MM.1S (cell line): Measurements from ENCODE around the gene TRIM69.

Source experiments
- DNase-seq: peaks from one replicate; pipeline ENCODE4 v3.0.0-alpha.2; 2015
- H2AFZ ChIP-seq: fragments of 300-600 bp; sonication (generic); 2 replicates; pipeline ENCODE4 v1.6.0; 2016; ENCODE audit warnings: antibody characterized with exemption, low read length
- H3F3A ChIP-seq: fragments of 300-600 bp; sonication (generic); 2 replicates; pipeline ENCODE4 v1.6.1; 2016; ENCODE audit warnings: mild to moderate bottlenecking, antibody characterized with exemption, low read length, moderate library complexity, mixed read lengths; ENCODE audit not compliant: insufficient read depth
- H3K27ac ChIP-seq: fragments of 300-600 bp; sonication (generic); 2 replicates; pipeline ENCODE4 v1.5.1; 2016; ENCODE audit warnings: mild to moderate bottlenecking, low read length
- H3K27me3 ChIP-seq: fragments of 300-600 bp; sonication (generic); replicated peaks from 2 replicates; pipeline ENCODE4 v1.6.0; 2016; ENCODE audit warnings: low read length; ENCODE audit not compliant: insufficient read depth
- H3K36me3 ChIP-seq: fragments of 300-600 bp; sonication (generic); replicated peaks from 2 replicates; pipeline ENCODE4 v1.6.1; 2016; ENCODE audit warnings: mild to moderate bottlenecking, low read length, mixed read lengths; ENCODE audit not compliant: insufficient read depth
- H3K4me1 ChIP-seq: fragments of 300-600 bp; sonication (generic); 2 replicates; pipeline ENCODE4 v1.6.1; 2016; ENCODE audit warnings: low read length, mixed read lengths
- H3K4me2 ChIP-seq: fragments of 300-600 bp; sonication (generic); 2 replicates; pipeline ENCODE4 v1.6.0; 2016; ENCODE audit warnings: low read depth, low read length
- H3K4me3 ChIP-seq: fragments of 300-600 bp; sonication (generic); 2 replicates; pipeline ENCODE4 v1.5.1; 2016; ENCODE audit warnings: low read length, mixed read lengths
- H3K79me2 ChIP-seq: fragments of 300-600 bp; sonication (generic); 2 replicates; pipeline ENCODE4 v1.6.1; 2016; ENCODE audit warnings: mixed run types, low read length, mixed read lengths
- H3K9ac ChIP-seq: fragments of 300-600 bp; sonication (generic); 2 replicates; pipeline ENCODE4 v1.6.1; 2016; ENCODE audit warnings: low read length, mixed read lengths
- H3K9me2 ChIP-seq: fragments of 300-600 bp; sonication (generic); replicated peaks from 2 replicates; pipeline ENCODE4 v1.6.1; 2016; ENCODE audit warnings: mild to moderate bottlenecking, low read length, mixed read lengths; ENCODE audit not compliant: insufficient read depth
- H3K9me3 ChIP-seq: fragments of 300-600 bp; sonication (generic); replicated peaks from 2 replicates; pipeline ENCODE4 v1.6.1; 2016; ENCODE audit warnings: mild to moderate bottlenecking, low read length, mixed read lengths; ENCODE audit not compliant: insufficient read depth
- H4K20me1 ChIP-seq: fragments of 300-600 bp; sonication (generic); 2 replicates; pipeline ENCODE4 v1.6.1; 2016; ENCODE audit warnings: mild to moderate bottlenecking, low read length, moderate library complexity, mixed read lengths; ENCODE audit not compliant: insufficient read depth
- EZH2 ChIP-seq: fragments of 300-600 bp; sonication (generic); optimal IDR thresholded peaks from 2 replicates; pipeline ENCODE3; 2017; ENCODE audit warnings: low read depth, mild to moderate bottlenecking, antibody characterized with exemption, low read length, mixed read lengths
- EZH2phosphoT487 ChIP-seq: fragments of 300-600 bp; sonication (generic); IDR thresholded peaks from 2 replicates; pipeline ENCODE4 v1.6.1; 2018; ENCODE audit warnings: antibody characterized with exemption, low read length
- TF ChIP-seq, protein P1 (sequence below): fragments of 300-600 bp; sonication (generic); IDR thresholded peaks from 2 replicates; pipeline ENCODE4 v1.5.1; 2016; ENCODE audit warnings: antibody characterized with exemption, low read length, mixed read lengths

Gene TRIM69

DNA sequence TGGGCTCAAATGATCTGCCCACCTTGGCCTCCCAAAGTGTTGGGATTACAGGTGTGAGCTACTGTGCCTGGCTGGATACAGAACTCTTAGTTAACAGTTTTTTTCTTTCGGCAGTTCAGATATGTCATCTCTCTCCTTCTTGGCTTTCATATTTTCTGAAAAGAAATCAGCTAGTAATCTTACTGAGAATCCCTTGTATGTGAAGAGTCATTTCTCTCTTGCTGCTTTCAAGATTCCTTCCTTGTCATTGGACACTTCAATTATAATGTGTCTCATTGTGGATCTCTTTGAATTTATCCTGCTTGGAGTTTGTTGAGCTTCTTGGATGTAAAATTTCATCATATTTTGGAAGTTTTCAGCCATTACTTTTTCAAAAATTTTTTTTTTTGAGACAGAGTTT, 17.0 kb downstream of the TRIM69 start:
- no peak overlapping the region for H3K4me2 ChIP-seq
- H3F3A ChIP-seq: no peaks in the 10 kb centered on the region
- H3K36me3 ChIP-seq: no peaks in the 10 kb centered on the region
- no peak overlapping the region for H3K27ac ChIP-seq
- no peaks in the 10 kb centered on the region for H3K4me1 ChIP-seq
- H3K9ac ChIP-seq: no peak overlapping the region
- H3K27me3 ChIP-seq: no peaks in the 10 kb centered on the region
- H3K9me3 ChIP-seq: no peaks in the 10 kb centered on the region
- no peaks in the 10 kb centered on the region for H3K79me2 ChIP-seq
- H3K4me3 ChIP-seq: no peak overlapping the region
- no peaks in the 10 kb centered on the region for H4K20me1 ChIP-seq
- no peak for DNase-seq
- no peaks in the 10 kb centered on the region for H3K9me2 ChIP-seq
- TF ChIP-seq, protein P1, sequence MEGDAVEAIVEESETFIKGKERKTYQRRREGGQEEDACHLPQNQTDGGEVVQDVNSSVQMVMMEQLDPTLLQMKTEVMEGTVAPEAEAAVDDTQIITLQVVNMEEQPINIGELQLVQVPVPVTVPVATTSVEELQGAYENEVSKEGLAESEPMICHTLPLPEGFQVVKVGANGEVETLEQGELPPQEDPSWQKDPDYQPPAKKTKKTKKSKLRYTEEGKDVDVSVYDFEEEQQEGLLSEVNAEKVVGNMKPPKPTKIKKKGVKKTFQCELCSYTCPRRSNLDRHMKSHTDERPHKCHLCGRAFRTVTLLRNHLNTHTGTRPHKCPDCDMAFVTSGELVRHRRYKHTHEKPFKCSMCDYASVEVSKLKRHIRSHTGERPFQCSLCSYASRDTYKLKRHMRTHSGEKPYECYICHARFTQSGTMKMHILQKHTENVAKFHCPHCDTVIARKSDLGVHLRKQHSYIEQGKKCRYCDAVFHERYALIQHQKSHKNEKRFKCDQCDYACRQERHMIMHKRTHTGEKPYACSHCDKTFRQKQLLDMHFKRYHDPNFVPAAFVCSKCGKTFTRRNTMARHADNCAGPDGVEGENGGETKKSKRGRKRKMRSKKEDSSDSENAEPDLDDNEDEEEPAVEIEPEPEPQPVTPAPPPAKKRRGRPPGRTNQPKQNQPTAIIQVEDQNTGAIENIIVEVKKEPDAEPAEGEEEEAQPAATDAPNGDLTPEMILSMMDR: no peak
- TF ChIP-seq EZH2 (no peak), EZH2phosphoT487 (no peak)
- no peak overlapping the region for H2AFZ ChIP-seq

DNA sequence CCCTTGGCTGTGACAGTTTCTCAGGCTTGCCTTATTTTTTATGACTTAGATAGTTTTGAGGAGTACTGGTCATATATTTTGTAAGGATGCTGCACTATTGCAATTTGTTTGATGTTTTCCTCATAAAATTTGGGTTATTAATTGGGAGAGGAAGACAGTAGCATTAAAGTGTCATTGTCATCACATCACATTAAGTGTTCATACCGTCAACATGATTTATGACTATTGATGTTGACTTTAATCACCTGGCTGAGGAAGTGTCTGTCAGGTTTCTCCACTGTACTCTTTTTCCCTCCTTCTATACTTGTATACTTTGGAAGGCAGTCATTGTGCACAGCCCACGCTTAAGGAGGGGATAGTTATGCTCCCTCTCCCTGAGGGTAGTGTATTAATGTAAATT, 26.9 kb downstream of the TRIM69 start:
- Histone ChIP-seq H3K36me3 (no peaks in the 10 kb centered on the region), H3K4me2 (no peak overlapping the region), H3K9ac (no peak overlapping the region), H3K9me2 (no peaks in the 10 kb centered on the region), H3K79me2 (no peaks in the 10 kb centered on the region), H3K27ac (no peak overlapping the region), H3K4me3 (no peak overlapping the region), H3F3A (no peaks in the 10 kb centered on the region), H3K9me3 (no peaks in the 10 kb centered on the region), H3K4me1 (no peaks in the 10 kb centered on the region), H3K27me3 (no peaks in the 10 kb centered on the region), H2AFZ (no peak overlapping the region), H4K20me1 (no peaks in the 10 kb centered on the region)
- TF ChIP-seq EZH2: no peak
- TF ChIP-seq EZH2phosphoT487: no peak
- TF ChIP-seq, protein P1: no peak
- no peak for DNase-seq

DNA sequence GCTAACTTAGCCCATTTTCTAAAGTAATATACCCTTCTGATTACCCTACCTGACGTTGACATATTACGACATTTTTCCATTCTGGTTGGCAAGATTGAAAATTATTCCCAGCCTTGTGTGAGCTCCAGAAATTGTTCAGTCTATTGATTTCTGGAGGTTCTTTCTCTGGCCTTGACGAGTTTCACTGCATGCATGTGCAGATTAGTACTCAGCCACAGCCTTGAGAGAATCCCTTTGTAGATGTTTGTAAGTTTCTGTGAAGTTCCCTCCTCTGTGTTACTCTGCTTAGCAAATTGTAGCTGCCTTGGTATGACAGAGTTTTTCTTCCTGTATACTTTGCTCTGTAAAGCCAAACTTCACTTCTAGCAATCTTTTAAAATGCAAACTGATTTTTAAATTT, 27.5 kb downstream of the TRIM69 start:
- no peak overlapping the region for H3K4me2 ChIP-seq
- no peaks in the 10 kb centered on the region for H3K4me1 ChIP-seq
- no peaks in the 10 kb centered on the region for H3K9me2 ChIP-seq
- no peaks in the 10 kb centered on the region for H3F3A ChIP-seq
- H3K9me3 ChIP-seq: no peaks in the 10 kb centered on the region
- H4K20me1 ChIP-seq: no peaks in the 10 kb centered on the region
- H3K27me3 ChIP-seq: no peaks in the 10 kb centered on the region
- H3K4me3 ChIP-seq: no peak overlapping the region
- no peak for TF ChIP-seq EZH2
- H3K79me2 ChIP-seq: no peaks in the 10 kb centered on the region
- no peak overlapping the region for H3K9ac ChIP-seq
- H3K27ac ChIP-seq: no peak overlapping the region
- H3K36me3 ChIP-seq: no peaks in the 10 kb centered on the region
- no peak overlapping the region for H2AFZ ChIP-seq
- no peak for DNase-seq

DNA sequence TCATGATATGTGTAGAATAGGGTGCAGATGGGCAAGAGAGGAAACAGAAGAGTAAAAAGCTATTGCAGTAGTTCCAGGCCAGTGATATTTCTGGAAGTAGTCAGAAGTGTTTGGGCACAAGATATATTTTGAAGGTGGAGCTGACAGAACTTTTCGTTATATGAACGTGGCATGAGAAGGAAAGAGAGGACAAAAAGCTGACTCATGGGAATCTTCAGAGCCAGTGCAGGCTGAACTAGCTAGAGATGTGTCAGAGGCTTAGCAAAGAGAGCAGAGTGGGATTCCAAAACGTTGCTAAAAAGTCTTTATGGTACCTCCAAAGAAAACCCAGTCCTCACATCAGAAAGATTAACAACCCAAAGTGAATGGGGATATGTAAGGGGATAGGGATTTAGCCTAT, 28.7 kb downstream of the TRIM69 start:
- Histone ChIP-seq H3K4me2 (no peak overlapping the region), H3K27me3 (no peaks in the 10 kb centered on the region), H3F3A (no peaks in the 10 kb centered on the region), H3K9me2 (no peaks in the 10 kb centered on the region), H4K20me1 (no peaks in the 10 kb centered on the region), H3K4me1 (no peaks in the 10 kb centered on the region), H3K36me3 (no peaks in the 10 kb centered on the region), H3K79me2 (no peaks in the 10 kb centered on the region), H3K9me3 (no peaks in the 10 kb centered on the region), H2AFZ (no peak overlapping the region), H3K27ac (no peak overlapping the region), H3K9ac (no peak overlapping the region), H3K4me3 (no peak overlapping the region)
- TF ChIP-seq, protein P1: no peak
- TF ChIP-seq EZH2phosphoT487: no peak
- DNase-seq: no peak
